Hematopoietic multipotent progenitor cell treated with erythropoietin and hydrocortisone succinate and interleukin-3 and kit ligand, for 17 days (in vitro differentiated cells): Measurements from ENCODE around the gene PEMT.
A peak's percentile ranks its signal among the peaks of the same experiment; 100 is the strongest.
"Not testable (repeated sequence)": the region's sequence is repeated elsewhere in the genome, so short reads cannot be mapped to it uniquely, and the experiment has no call there.

Source experiments
- DNase-seq: peaks from one replicate; pipeline ENCODE4 v3.0.0-alpha.2; 2015; ENCODE audit warnings: low spot score

PEMT gene

GRCh38 chr17:17485420-17485819 is 106.1 kb downstream of the PEMT start:
- no peak for DNase-seq

GRCh38 chr17:17484451-17484899 is 107.0 kb downstream of the PEMT start:
- no peak for DNase-seq

DNA sequence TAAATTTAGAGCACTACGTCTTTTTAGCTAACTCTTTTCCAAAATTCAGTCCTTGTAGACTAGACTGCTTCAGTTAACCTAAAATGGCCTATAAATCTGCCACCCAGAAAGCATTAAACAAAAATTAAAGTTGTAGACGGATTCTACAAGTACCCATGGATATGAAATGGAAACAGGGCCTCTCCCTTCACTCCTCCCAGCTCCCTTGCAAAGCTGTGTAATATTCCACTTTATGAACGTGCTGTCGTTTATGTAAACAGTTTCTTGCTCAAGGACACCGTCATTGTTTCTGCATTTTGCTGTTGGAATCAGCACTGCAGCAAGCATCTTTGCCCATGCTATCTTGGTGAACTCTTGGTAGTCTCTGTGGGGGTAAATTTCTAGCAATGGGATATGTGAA is 109.6 kb downstream of the PEMT start:
- no peak for DNase-seq

- no peak for DNase-seq
These were observed 110.8 kb downstream of the PEMT start for GRCh38 chr17:17480593-17481148.

DNA sequence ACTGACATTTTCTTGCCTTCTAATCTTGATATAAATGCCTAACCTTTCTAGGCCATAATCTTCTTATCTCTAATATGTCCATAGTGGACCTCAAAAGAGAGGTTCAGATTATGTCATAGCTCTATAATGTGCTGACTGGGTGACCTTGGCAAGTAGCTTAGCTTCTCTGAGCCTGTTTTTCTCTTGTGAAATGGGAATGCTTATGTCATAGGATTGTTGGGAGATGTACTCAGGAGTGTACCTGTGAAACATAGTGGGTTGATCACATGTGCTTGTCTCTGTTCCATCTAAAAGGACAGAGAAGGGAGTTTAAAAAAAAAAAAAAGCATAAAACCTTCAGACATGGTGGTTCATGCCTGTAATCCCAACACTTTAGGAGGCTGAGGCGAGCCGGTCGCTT is 112.3 kb downstream of the PEMT start:
- DNase-seq = no peak

DNA sequence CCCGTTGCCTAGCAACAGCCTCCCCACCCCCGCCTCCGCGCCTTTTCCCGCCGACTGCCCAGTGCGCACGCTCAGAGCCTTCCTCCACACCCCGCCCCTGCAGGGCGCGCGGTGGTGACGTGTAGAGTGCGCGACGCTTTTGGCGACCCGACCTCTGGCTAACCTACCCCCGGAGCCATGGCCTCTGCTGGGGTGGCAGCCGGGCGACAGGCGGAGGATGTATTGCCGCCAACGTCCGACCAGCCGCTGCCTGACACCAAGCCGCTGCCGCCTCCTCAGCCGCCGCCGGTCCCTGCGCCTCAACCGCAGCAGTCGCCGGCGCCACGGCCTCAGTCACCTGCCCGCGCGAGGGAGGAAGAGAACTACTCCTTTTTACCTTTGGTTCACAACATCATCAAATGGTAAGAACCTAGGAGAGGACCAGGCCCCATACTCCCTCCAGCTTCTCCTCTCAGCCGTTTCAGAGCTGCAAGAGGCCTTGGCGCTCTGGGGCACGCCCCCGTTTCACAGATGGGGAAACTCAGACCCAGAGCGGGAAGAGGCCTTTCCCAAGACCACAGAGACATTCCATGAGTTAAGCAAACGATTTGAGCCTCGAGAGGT is 114.5 kb downstream of the PEMT start, which contains the start of gene MED9:
Gene MED9 (plus strand): TSS at position 136 of the 603 bp plus-strand sequence. CDS start 42 bp downstream, at position 178.
- peak; percentile 88 for DNase-seq

DNA sequence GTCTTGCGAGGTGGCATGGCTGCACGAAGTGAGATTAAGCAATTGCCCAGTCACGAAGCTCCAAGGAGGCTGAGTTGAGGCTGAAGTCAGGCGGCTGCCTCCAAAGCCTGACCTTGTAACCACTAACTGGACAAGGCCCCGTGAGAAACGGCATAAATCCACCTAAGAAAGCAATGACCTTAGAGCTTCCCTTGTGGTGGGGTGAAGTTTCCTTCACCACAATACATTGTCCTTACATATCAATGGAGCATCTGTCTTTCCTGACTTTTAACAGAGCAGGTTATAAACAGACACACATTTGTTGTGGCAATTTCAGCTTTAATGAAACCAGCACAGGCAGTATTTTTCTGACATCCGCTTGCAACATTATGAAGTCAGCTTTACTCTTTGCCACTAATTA is 117.2 kb downstream of the PEMT start:
- DNase-seq = no peak

GRCh38 chr17:17472333-17472920 is 119.1 kb downstream of the PEMT start:
- DNase-seq = no peak

DNA sequence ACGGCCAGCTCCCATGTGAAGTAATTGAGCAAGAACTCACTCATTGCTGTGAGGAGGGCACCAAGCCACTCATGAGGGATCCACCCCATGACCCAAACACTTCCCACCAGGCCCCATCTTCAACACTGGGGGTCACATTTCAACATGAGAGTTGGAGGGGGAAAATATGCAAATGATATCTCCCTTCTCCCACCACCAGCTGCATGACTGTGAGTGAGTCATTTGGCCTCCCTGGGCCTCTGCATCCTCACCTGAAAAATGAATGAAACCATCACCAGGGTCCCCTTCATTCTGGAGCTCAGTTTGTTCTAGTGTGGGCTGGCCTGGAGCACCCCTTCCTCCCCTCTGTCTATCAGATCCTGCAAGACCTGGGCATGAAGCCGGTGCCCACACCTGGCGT is 121.5 kb downstream of the PEMT start:
- DNase-seq = no peak

DNA sequence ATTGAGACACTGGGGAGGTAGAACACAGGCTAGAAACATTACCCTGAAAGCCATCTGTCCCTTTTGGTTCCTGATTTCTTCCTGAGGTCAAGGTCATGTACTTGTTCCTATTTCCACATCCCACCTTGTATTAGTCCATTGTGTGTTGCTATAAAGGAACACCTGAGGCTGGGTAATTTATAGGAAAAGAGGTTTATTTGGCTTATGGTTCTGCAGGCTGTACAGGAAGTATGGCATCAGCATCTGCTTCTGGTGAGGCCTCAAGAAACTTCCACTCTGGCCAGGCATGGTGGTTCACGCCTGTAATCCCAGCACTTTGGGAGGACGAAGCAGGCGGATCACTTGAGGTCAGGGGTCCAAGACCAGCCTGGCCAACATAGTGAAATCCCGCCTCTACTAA is 122.2 kb downstream of the PEMT start:
- DNase-seq = no peak

GRCh38 chr17:17468217-17469010 is 123.1 kb downstream of the PEMT start:
- no peak for DNase-seq

DNA sequence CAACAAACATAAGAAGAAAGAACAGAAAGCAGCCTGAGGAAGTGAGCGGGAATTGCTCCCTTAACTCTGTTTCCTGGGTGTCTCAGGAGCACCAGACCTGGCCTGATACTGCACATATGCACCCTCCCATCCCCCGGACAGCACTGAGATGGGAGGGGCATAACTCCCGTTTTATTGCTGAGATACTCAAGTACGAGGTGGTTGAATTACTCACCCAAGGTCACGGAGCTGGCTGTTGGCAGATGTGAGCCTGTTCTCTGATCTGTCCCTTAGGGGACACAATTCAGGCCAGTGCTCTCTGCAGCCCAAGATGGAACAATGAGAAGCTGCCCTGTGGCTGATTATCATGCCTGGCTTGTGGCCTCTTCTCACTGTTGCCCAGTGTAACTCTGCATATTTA is 123.8 kb downstream of the PEMT start:
- DNase-seq = no peak

- DNase-seq = no peak
These were observed 124.5 kb downstream of the PEMT start for GRCh38 chr17:17467016-17467415.

- DNase-seq = no peak
These were observed 125.0 kb downstream of the PEMT start for GRCh38 chr17:17466511-17466910.

DNA sequence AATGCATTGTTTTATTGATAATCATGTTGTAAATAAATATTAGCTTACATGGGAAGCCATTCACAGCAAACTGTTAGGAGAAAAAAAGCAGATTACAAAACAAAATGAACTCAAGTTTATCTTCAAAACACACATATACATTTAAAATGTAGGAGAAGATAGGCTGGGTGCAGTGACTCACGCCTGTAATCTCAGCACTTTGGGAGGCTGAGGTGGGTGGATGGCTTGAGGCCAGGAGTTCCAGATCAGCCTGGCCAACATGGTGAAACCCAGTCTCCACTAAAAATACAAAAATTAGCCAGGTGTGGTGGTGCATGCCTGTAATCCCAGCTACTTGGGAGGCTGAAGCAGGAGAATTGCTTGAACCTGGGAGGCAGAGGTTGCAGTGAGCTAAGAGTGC is 125.6 kb downstream of the PEMT start:
- not testable (repeated sequence) for DNase-seq

DNA sequence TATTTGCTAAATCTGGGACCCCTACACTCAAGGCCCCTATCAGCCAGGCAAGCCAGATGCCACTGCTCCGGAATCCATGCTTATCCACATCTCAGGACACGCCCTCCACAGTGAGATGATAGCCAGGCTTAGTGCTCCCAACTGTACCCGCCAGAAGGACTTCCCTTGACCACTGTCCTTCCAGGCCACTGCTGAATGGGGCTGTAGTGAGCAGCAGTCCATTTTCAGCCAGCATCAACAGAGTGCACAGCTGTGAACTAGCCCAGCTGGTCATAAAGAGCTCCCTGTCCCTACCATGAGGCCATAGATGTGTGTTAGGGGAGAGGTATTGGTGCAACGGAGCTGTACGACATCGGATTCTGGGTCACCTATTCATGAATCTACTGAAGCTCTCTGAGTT is 127.7 kb downstream of the PEMT start:
- DNase-seq = no peak

DNA sequence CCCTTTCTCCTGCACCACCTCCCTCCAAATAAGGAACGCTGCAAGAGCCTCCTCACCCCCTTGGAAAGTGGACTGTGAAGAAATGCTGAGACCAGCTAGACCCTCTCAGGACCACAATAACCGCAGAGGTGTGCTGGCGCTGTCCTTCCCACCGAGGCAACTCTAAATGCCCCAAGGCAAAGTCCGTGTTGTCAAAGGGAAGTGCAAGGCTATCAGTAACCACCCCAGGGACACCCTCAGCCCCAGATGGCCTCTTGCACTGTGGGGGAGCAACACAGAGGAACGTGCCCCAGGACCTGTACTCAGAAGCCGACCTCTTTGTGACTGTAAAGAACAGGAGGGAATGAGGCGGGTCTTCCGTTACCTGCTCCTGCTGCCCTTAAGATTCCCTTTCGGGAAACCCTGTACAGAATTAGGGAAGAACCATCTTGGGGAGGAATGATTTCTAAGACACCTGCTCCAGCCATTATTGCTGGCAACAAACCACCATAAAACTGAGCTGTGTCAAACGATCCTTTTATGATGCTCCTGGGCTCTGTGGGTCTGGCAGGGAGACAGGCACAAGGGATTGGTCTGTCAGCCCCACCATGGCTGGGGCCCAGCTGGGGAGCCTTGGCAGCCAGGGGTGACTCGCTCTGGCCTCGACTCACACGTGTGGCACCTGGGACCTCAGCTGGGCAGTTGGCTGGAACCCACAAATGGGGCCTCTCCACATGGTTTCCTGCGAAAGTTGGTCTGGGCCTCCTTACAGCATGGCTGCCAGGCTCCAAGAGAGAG is 129.3 kb downstream of the PEMT start:
- no peak for DNase-seq

DNA sequence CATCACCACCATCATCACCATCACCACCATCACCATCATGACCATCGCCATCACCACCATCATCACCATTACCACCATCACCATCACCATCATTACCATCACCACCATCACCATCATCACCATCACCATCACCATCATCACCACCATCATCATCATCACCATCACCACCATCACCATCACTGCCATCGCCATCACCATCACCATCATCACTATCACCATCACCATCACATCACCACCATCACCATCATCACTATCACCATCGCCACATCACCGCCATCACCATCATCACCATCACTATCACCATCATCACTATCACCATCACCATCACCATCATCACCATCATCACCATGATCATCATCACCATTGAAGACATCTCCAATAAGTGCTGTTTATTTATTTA is 131.5 kb downstream of the PEMT start:
- no peak for DNase-seq

- DNase-seq = no peak
These were observed 133.8 kb downstream of the PEMT start for GRCh38 chr17:17457680-17458079.

DNA sequence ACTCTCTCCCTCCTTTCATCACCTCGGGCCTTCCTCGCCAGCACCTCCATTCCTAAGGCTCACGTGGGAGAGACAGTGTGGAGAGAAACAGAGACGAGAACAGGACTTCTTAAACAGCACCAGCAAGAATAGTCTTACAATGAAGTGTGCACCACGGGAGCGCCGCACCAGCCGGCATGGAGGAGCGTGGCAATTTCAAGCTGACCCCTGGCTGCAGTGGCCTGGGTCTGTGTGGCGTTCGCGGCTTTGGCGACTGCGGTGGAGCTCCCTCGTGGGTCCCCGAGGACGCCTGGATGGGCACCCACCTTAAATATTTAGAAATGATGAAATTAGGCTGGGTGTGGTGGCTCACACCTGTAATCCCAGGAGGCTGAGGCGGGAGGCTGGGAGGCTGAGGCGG is 135.3 kb downstream of the PEMT start:
- DNase-seq = no peak
